HL-60/S4 (cell line): ENCODE measurements around the gene MEOX1.

Experiments
- in situ Hi-C: fragments of 300-500 bp; cut with MboI; formaldehyde crosslinking; loops from 2 replicates; pipeline ENCODE4 v1.14.3; 2022; ENCODE audit warnings: low sequenced_read_pairs

MEOX1 gene

GRCh38 chr17:43661699-43662412, at the start of gene MEOX1:
Gene MEOX1, minus strand, starts transcription at chr17:43661922. Its CDS starts 388 bp downstream, at chr17:43661534.
- in situ Hi-C loops: no loop called here

GRCh38 chr17:43710101-43710500, 48.4 kb upstream of the MEOX1 start:
- in situ Hi-C loops: no loop called here

- in situ Hi-C loops: no loop called here
These were observed 47.5 kb upstream of the MEOX1 start for GRCh38 chr17:43709210-43709609.

GRCh38 chr17:43707184-43707583, 45.5 kb upstream of the MEOX1 start:
- in situ Hi-C loops: no loop called here

GRCh38 chr17:43706235-43706634, 44.5 kb upstream of the MEOX1 start:
- in situ Hi-C loops: no loop called here

- in situ Hi-C loops: no loop called here
These were observed 41.9 kb upstream of the MEOX1 start for GRCh38 chr17:43703630-43704029.

GRCh38 chr17:43702637-43703036, 40.9 kb upstream of the MEOX1 start:
- in situ Hi-C loops: no loop called here

GRCh38 chr17:43701318-43701743, 39.6 kb upstream of the MEOX1 start:
- in situ Hi-C loops: no loop called here

GRCh38 chr17:43699438-43699756, 37.7 kb upstream of the MEOX1 start:
- in situ Hi-C loops: no loop called here

- in situ Hi-C loops: no loop called here
These were observed 37.1 kb upstream of the MEOX1 start for GRCh38 chr17:43698678-43699437.

GRCh38 chr17:43697937-43698336, 36.2 kb upstream of the MEOX1 start:
- in situ Hi-C loops: no loop called here

- in situ Hi-C loops: no loop called here
These were observed 35.2 kb upstream of the MEOX1 start for GRCh38 chr17:43696891-43697290.

GRCh38 chr17:43695970-43696865, 34.5 kb upstream of the MEOX1 start:
- in situ Hi-C loops: no loop called here

GRCh38 chr17:43694081-43694870, 32.6 kb upstream of the MEOX1 start:
- in situ Hi-C loops: no loop called here

GRCh38 chr17:43691317-43691693, 29.6 kb upstream of the MEOX1 start:
- in situ Hi-C loops: no loop called here

GRCh38 chr17:43690624-43691316, 29.0 kb upstream of the MEOX1 start:
- in situ Hi-C loops: no loop called here

GRCh38 chr17:43689814-43690213, 28.1 kb upstream of the MEOX1 start:
- in situ Hi-C loops: loop anchor here (5.0 kb wide), 1 partner anchor 72 kb away; no protein-coding TSS in a partner anchor

- in situ Hi-C loops: loop anchor here (5.0 kb wide), 1 partner anchor 73 kb away; no protein-coding TSS in a partner anchor
These were observed 27.4 kb upstream of the MEOX1 start for GRCh38 chr17:43689131-43689530.

GRCh38 chr17:43686957-43687356, 25.2 kb upstream of the MEOX1 start:
- in situ Hi-C loops: loop anchor here (5.0 kb wide), 1 partner anchor 75 kb away; no protein-coding TSS in a partner anchor
